Nephron (organoid): Measurements from ENCODE around the gene PPP3CA.

ENCODE experiments used
- H3K27ac Mint-ChIP-seq, 3 experiments: 2 replicates each; pipeline ENCODE4 v1.8.0; 2020; ENCODE audit warnings: mixed read lengths in 3 of 3, mild to moderate bottlenecking in 2 of 3, moderate library complexity in 1 of 3
- H3K27me3 Mint-ChIP-seq: 2 replicates; pipeline ENCODE4 v1.8.0; 2021; ENCODE audit warnings: low read depth, mild to moderate bottlenecking, moderate library complexity, mixed read lengths
- H3K36me3 Mint-ChIP-seq: 2 replicates; pipeline ENCODE4 v1.8.0; 2020; ENCODE audit warnings: low read depth, mixed read lengths
- H3K4me1 Mint-ChIP-seq: 2 replicates; pipeline ENCODE4 v1.8.0; 2020; ENCODE audit warnings: mixed read lengths
- H3K4me3 Mint-ChIP-seq, 3 experiments: 2 replicates each; pipeline ENCODE4 v1.8.0; 2020; ENCODE audit warnings: mild to moderate bottlenecking in 3 of 3, mixed read lengths in 3 of 3, moderate library complexity in 2 of 3
- H3K9me3 Mint-ChIP-seq: 2 replicates; pipeline ENCODE4 v1.8.0; 2020; ENCODE audit warnings: mixed read lengths
- TF ChIP-seq, protein P1 (sequence below), 3 experiments: fragments of 200-600 bp; sonication (generic); IDR thresholded peaks; one replicate each; pipeline ENCODE4 v1.5.0; 2021; ENCODE audit warnings: antibody characterized with exemption in 3 of 3; ENCODE audit not compliant: unreplicated experiment in 3 of 3

The PPP3CA gene

DNA sequence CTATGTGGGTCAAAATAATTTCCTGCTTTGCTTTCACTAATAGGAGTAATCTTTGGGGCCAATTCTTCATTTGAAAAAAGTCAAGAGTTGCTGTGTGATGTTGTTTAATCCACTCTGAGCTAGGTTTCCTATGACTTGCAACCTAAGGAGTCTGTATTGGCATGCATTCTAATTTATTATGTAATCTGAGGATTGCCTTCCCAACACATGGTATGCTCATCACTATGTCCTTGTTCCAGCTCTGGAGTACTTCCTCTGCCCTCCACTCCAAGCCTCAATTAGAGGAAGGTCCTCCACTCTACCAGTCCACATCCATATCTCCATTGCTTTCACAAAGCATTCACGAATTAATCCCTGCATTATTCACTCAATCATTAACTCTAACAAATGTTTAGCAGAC, 56.1 kb downstream of the PPP3CA start:
- Mint-ChIP-seq H3K4me1 (peaks cover 32% of the 10 kb centered on the region), H3K4me3 (no peak overlapping the region), H3K9me3 (no peaks in the 10 kb centered on the region), H3K27ac (no peak overlapping the region), H3K36me3 (no peaks in the 10 kb centered on the region), H3K27me3 (no peaks in the 10 kb centered on the region)
- TF ChIP-seq, protein P1, sequence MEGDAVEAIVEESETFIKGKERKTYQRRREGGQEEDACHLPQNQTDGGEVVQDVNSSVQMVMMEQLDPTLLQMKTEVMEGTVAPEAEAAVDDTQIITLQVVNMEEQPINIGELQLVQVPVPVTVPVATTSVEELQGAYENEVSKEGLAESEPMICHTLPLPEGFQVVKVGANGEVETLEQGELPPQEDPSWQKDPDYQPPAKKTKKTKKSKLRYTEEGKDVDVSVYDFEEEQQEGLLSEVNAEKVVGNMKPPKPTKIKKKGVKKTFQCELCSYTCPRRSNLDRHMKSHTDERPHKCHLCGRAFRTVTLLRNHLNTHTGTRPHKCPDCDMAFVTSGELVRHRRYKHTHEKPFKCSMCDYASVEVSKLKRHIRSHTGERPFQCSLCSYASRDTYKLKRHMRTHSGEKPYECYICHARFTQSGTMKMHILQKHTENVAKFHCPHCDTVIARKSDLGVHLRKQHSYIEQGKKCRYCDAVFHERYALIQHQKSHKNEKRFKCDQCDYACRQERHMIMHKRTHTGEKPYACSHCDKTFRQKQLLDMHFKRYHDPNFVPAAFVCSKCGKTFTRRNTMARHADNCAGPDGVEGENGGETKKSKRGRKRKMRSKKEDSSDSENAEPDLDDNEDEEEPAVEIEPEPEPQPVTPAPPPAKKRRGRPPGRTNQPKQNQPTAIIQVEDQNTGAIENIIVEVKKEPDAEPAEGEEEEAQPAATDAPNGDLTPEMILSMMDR (IDR thresholded peaks at IDR 0.05; ENCODE audit: unreplicated experiment in 3 of 3) = no peak

DNA sequence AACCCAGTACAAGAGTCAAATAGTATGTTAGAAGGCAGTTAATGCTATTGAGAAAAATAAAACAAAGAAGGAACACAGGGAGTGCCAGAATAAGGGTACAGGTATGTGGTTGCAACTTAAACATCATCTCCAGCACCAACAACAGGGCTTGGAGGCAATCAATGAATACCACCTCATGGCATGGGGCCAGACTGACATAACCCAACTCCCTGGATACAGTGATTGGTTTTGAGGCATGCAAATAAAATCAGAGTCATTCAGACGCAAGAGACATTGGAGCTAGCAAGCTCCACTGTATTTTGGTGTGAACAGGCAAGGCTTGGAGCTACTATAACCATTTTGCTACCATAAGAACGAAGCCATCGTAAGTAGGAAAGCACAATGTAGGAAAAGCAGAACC, 56.7 kb downstream of the PPP3CA start:
- peaks cover 32% of the 10 kb centered on the region for H3K4me1 Mint-ChIP-seq
- TF ChIP-seq, protein P1 (IDR thresholded peaks at IDR 0.05; ENCODE audit: unreplicated experiment in 3 of 3) = no peak

DNA sequence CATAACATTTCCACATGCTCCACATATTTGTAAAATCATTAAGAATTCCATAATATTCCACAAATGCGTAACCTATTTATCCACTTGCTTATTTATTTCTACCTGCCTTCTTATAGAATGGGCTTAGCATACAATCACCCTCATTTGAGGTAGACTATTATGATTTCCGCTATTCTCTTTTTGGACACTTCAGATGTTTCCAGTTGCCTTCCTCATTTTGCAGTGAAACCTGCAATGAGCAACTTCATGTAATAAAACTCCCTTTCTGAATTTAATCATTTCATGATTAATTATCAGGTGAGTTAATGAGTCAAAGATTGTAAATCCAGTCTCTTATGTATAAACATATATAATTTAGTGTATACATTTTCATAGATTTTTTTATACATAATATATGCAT, 58.0 kb downstream of the PPP3CA start:
- no peaks in the 10 kb centered on the region for H3K27me3 Mint-ChIP-seq

More for the DNA sequence above, 56.7 kb downstream of the PPP3CA start:
- Mint-ChIP-seq H3K9me3 (no peaks in the 10 kb centered on the region), H3K4me3 (no peak overlapping the region), H3K27me3 (no peaks in the 10 kb centered on the region), H3K36me3 (no peaks in the 10 kb centered on the region), H3K27ac (no peak overlapping the region)

DNA sequence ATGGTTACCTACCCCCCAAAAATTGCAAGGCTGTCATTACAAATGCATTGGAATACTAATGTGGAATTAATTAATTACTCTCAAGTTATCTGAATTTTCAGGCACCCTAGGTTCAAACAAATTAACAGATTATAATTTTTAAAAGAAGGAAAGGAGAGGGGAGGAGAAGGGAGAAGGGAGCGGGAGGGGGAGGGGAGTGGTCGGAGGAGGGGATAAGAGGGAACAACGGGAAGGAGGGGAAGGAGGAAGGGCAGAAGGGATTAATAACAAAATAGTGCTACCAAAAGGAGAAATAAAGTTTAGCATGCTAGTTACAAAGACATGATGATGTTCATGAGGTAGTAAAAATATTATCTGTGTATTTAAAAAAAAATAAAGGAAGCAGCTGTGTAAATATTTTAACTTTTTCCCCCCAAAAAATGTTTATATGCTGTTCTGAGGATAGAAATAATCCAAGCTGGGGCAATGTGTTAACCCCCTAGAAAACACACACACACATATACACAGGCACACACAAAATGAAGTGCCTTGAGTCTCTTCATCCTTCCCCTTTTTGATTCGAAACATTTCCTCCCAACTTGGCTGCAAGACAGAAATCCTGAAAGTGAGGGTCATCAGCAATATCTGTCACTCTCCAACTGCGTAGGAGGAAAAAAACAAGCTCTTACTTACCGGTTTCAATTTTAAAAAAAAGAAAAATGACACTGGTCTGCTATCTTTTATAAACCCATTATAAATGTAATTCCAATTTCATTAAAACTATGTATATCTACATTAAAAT, 58.8 kb downstream of the PPP3CA start:
- Mint-ChIP-seq H3K4me1 (peaks cover 37% of the 10 kb centered on the region), H3K27ac (peak overlapping the region in 2 of 3 experiments; percentile 15 to 68), H3K36me3 (no peaks in the 10 kb centered on the region), H3K27me3 (no peaks in the 10 kb centered on the region), H3K9me3 (no peaks in the 10 kb centered on the region), H3K4me3 (peak overlapping the region in 1 of 3 experiments; percentile 5)
- TF ChIP-seq, protein P1 (IDR thresholded peaks at IDR 0.05; ENCODE audit: unreplicated experiment in 3 of 3) = no peak

More for the DNA sequence above, 58.0 kb downstream of the PPP3CA start:
- Mint-ChIP-seq H3K4me3 (no peak overlapping the region), H3K36me3 (no peaks in the 10 kb centered on the region), H3K4me1 (peaks cover 36% of the 10 kb centered on the region), H3K9me3 (no peaks in the 10 kb centered on the region), H3K27ac (no peak overlapping the region)
- TF ChIP-seq, protein P1 (IDR thresholded peaks at IDR 0.05; ENCODE audit: unreplicated experiment in 3 of 3) = no peak

DNA sequence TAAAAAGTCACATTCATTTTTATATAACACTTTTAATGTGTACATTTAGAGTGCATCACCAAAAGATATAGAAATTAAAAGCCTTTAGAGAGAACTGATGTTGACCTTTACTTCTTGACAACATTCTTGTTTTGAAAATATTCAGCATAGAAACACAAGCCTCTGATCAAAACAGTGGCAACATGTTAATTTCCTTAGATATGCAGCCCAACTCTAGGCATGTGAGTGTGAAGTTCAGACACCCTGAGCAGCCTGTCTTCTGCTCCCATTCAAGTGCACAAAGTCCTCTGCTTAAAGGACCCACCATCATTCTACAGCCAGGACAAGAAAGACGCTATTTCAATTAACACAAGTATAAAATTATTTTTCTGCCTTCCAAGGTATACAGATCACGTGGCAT, 60.0 kb downstream of the PPP3CA start:
- TF ChIP-seq, protein P1 (IDR thresholded peaks at IDR 0.05; ENCODE audit: unreplicated experiment in 3 of 3) = no peak
- H3K36me3 Mint-ChIP-seq = no peaks in the 10 kb centered on the region
- no peak overlapping the region for H3K4me3 Mint-ChIP-seq
- peak overlapping the region in 2 of 3 experiments; percentile 10 to 42 for H3K27ac Mint-ChIP-seq
- H3K9me3 Mint-ChIP-seq = no peaks in the 10 kb centered on the region
- peaks cover 37% of the 10 kb centered on the region for H3K4me1 Mint-ChIP-seq
- H3K27me3 Mint-ChIP-seq = no peaks in the 10 kb centered on the region

DNA sequence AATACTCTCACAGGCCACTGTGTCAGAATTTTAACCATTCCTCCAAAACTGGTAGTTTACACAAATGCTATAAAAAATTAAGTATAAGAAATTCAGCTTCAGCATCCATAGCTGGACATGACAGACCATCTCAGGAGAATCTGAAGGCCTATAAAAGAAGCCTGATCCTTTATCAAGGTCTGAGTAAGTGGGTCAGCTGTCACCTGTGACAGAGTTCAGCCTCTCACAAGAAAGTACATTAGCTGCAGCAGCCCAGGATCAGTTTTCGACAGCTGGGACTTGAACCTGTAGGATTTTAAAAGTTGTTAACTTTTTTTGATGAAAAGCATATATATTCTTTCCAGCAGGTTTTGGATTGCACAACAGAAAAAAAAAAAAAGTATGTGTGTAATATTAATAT, 60.7 kb downstream of the PPP3CA start:
- H3K36me3 Mint-ChIP-seq = no peaks in the 10 kb centered on the region
- no peaks in the 10 kb centered on the region for H3K9me3 Mint-ChIP-seq
- H3K27me3 Mint-ChIP-seq = no peaks in the 10 kb centered on the region
- H3K27ac Mint-ChIP-seq = no peak overlapping the region
- TF ChIP-seq, protein P1 (IDR thresholded peaks at IDR 0.05; ENCODE audit: unreplicated experiment in 3 of 3) = no peak
- no peak overlapping the region for H3K4me3 Mint-ChIP-seq
- peaks cover 37% of the 10 kb centered on the region for H3K4me1 Mint-ChIP-seq
